Activated gamma-delta T cell treated with anti-CD3 and anti-CD28 coated beads, Interleukin-2, amount 50 U/mL, for 16 hours (primary cell): ENCODE measurements around the gene DDX39A.

ENCODE experiments used
- DNase-seq: peaks from one replicate; pipeline ENCODE4 v3.0.0-alpha.2; 2020; ENCODE audit warnings: low read depth

The DDX39A gene

GRCh38 chr19:14363183-14364097 is 55.7 kb downstream of the DDX39A start:
- DNase-seq = no peak

GRCh38 chr19:14361824-14362223 is 57.3 kb downstream of the DDX39A start:
- DNase-seq = no peak
